ENCODE results near the gene CAV1. TPM values are rescaled to one million over a fixed set of nuclear protein-coding genes. Genes with fewer than 3 reads are reported as not detected.
A peak's percentile ranks its signal among the peaks of the same experiment; 100 is the strongest.
"Not testable (repeated sequence)": the region's sequence is repeated elsewhere in the genome, so short reads cannot be mapped to it uniquely, and the experiment has no call there.

The CAV1 gene
- 1.3 TPM for polyA plus RNA-seq (2013)

GRCh38 chr7:116524609-116525297 lies at the start of gene CAV1:
Gene CAV1, plus strand, starts transcription at chr7:116525036. Its CDS starts 27 bp downstream, at chr7:116525063.
- peak; percentile 29 to 73 (median 70) for DNase-seq
- Histone ChIP-seq H3K4me1 (ENCODE audit: control extremely low read depth in 1 of 4, control insufficient read depth in 4 of 4, insufficient read depth in 4 of 4, low read length in 3 of 4) (peaks cover 0 to 28% (median 22%) of the 10 kb centered on the region in 4 experiments), H3K27me3 (replicated peaks in 2 of 5; ENCODE audit: control insufficient read depth in 4 of 5, insufficient read depth in 5 of 5, low read length in 4 of 5) (peaks cover 13 to 63% (median 38%) of the 10 kb centered on the region in 5 experiments), H3K27ac (ENCODE audit: insufficient read depth in 1 of 2, low read depth in 1 of 2, low read length in 2 of 2, poor library complexity in 1 of 2, severe bottlenecking in 2 of 2) (no peak within 1 kb of the TSS), H3K36me3 (ENCODE audit: control insufficient read depth in 4 of 4, insufficient read depth in 4 of 4, low read length in 3 of 4) (no peaks in the 10 kb centered on the region), H3K4me3 (ENCODE audit: control insufficient read depth in 1 of 7, extremely low read depth in 1 of 7, insufficient read depth in 4 of 7, low read depth in 2 of 7, low read length in 6 of 7) (peak within 1 kb of the TSS; percentile 17 to 83 (median 54)), H3K9me3 (ENCODE audit: control extremely low read depth in 1 of 5, control insufficient read depth in 4 of 5, insufficient read depth in 2 of 5, low read depth in 1 of 5, low read length in 4 of 5) (no peaks in the 10 kb centered on the region)
- CTCF ChIA-PET: interaction anchor here (0.8 to 3.6 kb wide), 5 partner anchors 15 to 292 kb away, joined by 3 to 30 read pairs (median 4); no protein-coding TSS in a partner anchor
- POLR2A ChIA-PET: interaction anchor here (0.6 kb wide), 1 partner anchor 1202 kb away, joined by 3 read pairs; no protein-coding TSS in a partner anchor
- WGBS (ENCODE audit: insufficient coverage): 2% methylated on average over 30 of the region's 42 CpGs

GRCh38 chr7:116477625-116478024 lies 47.2 kb upstream of the CAV1 start:
- Histone ChIP-seq H3K27ac (ENCODE audit: insufficient read depth in 1 of 2, low read depth in 1 of 2, low read length in 2 of 2, poor library complexity in 1 of 2, severe bottlenecking in 2 of 2) (no peak overlapping the region), H3K36me3 (ENCODE audit: control insufficient read depth in 4 of 4, insufficient read depth in 4 of 4, low read length in 3 of 4) (no peaks in the 10 kb centered on the region), H3K4me1 (ENCODE audit: control extremely low read depth in 1 of 4, control insufficient read depth in 4 of 4, insufficient read depth in 4 of 4, low read length in 3 of 4) (no peaks in the 10 kb centered on the region), H3K9me3 (ENCODE audit: control extremely low read depth in 1 of 5, control insufficient read depth in 4 of 5, insufficient read depth in 2 of 5, low read depth in 1 of 5, low read length in 4 of 5) (peaks cover 0 to 2% (median 0%) of the 10 kb centered on the region in 5 experiments), H3K4me3 (ENCODE audit: control insufficient read depth in 1 of 7, extremely low read depth in 1 of 7, insufficient read depth in 4 of 7, low read depth in 2 of 7, low read length in 6 of 7) (no peak overlapping the region), H3K27me3 (replicated peaks in 2 of 5; ENCODE audit: control insufficient read depth in 4 of 5, insufficient read depth in 5 of 5, low read length in 4 of 5) (no peaks in the 10 kb centered on the region)
- no peak for DNase-seq
- ChIA-PET CTCF (no interaction called here), POLR2A (no interaction called here)
- WGBS (ENCODE audit: insufficient coverage): no CpG with 5 or more reads among the region's 1 CpG

GRCh38 chr7:116478834-116479233 lies 46.0 kb upstream of the CAV1 start:
- Histone ChIP-seq H3K4me1 (ENCODE audit: control extremely low read depth in 1 of 4, control insufficient read depth in 4 of 4, insufficient read depth in 4 of 4, low read length in 3 of 4) (no peaks in the 10 kb centered on the region), H3K9me3 (ENCODE audit: control extremely low read depth in 1 of 5, control insufficient read depth in 4 of 5, insufficient read depth in 2 of 5, low read depth in 1 of 5, low read length in 4 of 5) (peaks cover 0 to 2% (median 0%) of the 10 kb centered on the region in 5 experiments), H3K27me3 (replicated peaks in 2 of 5; ENCODE audit: control insufficient read depth in 4 of 5, insufficient read depth in 5 of 5, low read length in 4 of 5) (no peaks in the 10 kb centered on the region), H3K36me3 (ENCODE audit: control insufficient read depth in 4 of 4, insufficient read depth in 4 of 4, low read length in 3 of 4) (no peaks in the 10 kb centered on the region), H3K4me3 (ENCODE audit: control insufficient read depth in 1 of 7, extremely low read depth in 1 of 7, insufficient read depth in 4 of 7, low read depth in 2 of 7, low read length in 6 of 7) (no peak overlapping the region), H3K27ac (ENCODE audit: insufficient read depth in 1 of 2, low read depth in 1 of 2, low read length in 2 of 2, poor library complexity in 1 of 2, severe bottlenecking in 2 of 2) (no peak overlapping the region)
- ChIA-PET POLR2A (no interaction called here), CTCF (no interaction called here)
- WGBS (ENCODE audit: insufficient coverage): 100% methylated on average over 1 of the region's 2 CpGs
- DNase-seq: no peak

- DNase-seq: no peak
- 100% methylated on average over 1 of the region's 2 CpGs for WGBS (ENCODE audit: insufficient coverage)
- Histone ChIP-seq H3K27ac (ENCODE audit: insufficient read depth in 1 of 2, low read depth in 1 of 2, low read length in 2 of 2, poor library complexity in 1 of 2, severe bottlenecking in 2 of 2) (no peak overlapping the region), H3K4me3 (ENCODE audit: control insufficient read depth in 1 of 7, extremely low read depth in 1 of 7, insufficient read depth in 4 of 7, low read depth in 2 of 7, low read length in 6 of 7) (no peak overlapping the region), H3K36me3 (ENCODE audit: control insufficient read depth in 4 of 4, insufficient read depth in 4 of 4, low read length in 3 of 4) (no peaks in the 10 kb centered on the region), H3K4me1 (ENCODE audit: control extremely low read depth in 1 of 4, control insufficient read depth in 4 of 4, insufficient read depth in 4 of 4, low read length in 3 of 4) (no peaks in the 10 kb centered on the region), H3K9me3 (ENCODE audit: control extremely low read depth in 1 of 5, control insufficient read depth in 4 of 5, insufficient read depth in 2 of 5, low read depth in 1 of 5, low read length in 4 of 5) (no peaks in the 10 kb centered on the region), H3K27me3 (replicated peaks in 2 of 5; ENCODE audit: control insufficient read depth in 4 of 5, insufficient read depth in 5 of 5, low read length in 4 of 5) (no peaks in the 10 kb centered on the region)
- ChIA-PET CTCF (no interaction called here), POLR2A (interaction anchor here (0.7 kb wide), 1 partner anchor 808 kb away, joined by 3 read pairs; no protein-coding TSS in a partner anchor)
Measured at GRCh38 chr7:116483271-116483942, 41.4 kb upstream of the CAV1 start.

- H3K27ac ChIP-seq (ENCODE audit: insufficient read depth in 1 of 2, low read depth in 1 of 2, low read length in 2 of 2, poor library complexity in 1 of 2, severe bottlenecking in 2 of 2); H3K4me1 ChIP-seq (ENCODE audit: control extremely low read depth in 1 of 4, control insufficient read depth in 4 of 4, insufficient read depth in 4 of 4, low read length in 3 of 4); H3K27me3 ChIP-seq (replicated peaks in 2 of 5; ENCODE audit: control insufficient read depth in 4 of 5, insufficient read depth in 5 of 5, low read length in 4 of 5); H3K4me3 ChIP-seq (ENCODE audit: control insufficient read depth in 1 of 7, extremely low read depth in 1 of 7, insufficient read depth in 4 of 7, low read depth in 2 of 7, low read length in 6 of 7); POLR2A ChIA-PET; CTCF ChIA-PET; DNase-seq; H3K9me3 ChIP-seq (ENCODE audit: control extremely low read depth in 1 of 5, control insufficient read depth in 4 of 5, insufficient read depth in 2 of 5, low read depth in 1 of 5, low read length in 4 of 5); H3K36me3 ChIP-seq (ENCODE audit: control insufficient read depth in 4 of 4, insufficient read depth in 4 of 4, low read length in 3 of 4): not testable (repeated sequence)
- WGBS (ENCODE audit: insufficient coverage): 100% methylated on average over 1 of the region's 4 CpGs
Measured at GRCh38 chr7:116484389-116484788, 40.4 kb upstream of the CAV1 start.

GRCh38 chr7:116487907-116488521 lies 36.8 kb upstream of the CAV1 start:
- no peak overlapping the region for H3K4me3 ChIP-seq (ENCODE audit: control insufficient read depth in 1 of 7, extremely low read depth in 1 of 7, insufficient read depth in 4 of 7, low read depth in 2 of 7, low read length in 6 of 7)
- ChIA-PET CTCF (no interaction called here), POLR2A (no interaction called here)
- DNase-seq: no peak
- H3K4me1 ChIP-seq (ENCODE audit: control extremely low read depth in 1 of 4, control insufficient read depth in 4 of 4, insufficient read depth in 4 of 4, low read length in 3 of 4): no peaks in the 10 kb centered on the region
- H3K36me3 ChIP-seq (ENCODE audit: control insufficient read depth in 4 of 4, insufficient read depth in 4 of 4, low read length in 3 of 4): no peaks in the 10 kb centered on the region
- H3K9me3 ChIP-seq (ENCODE audit: control extremely low read depth in 1 of 5, control insufficient read depth in 4 of 5, insufficient read depth in 2 of 5, low read depth in 1 of 5, low read length in 4 of 5): no peaks in the 10 kb centered on the region
- 100% methylated on average over 1 of the region's 5 CpGs for WGBS (ENCODE audit: insufficient coverage)
- H3K27ac ChIP-seq (ENCODE audit: insufficient read depth in 1 of 2, low read depth in 1 of 2, low read length in 2 of 2, poor library complexity in 1 of 2, severe bottlenecking in 2 of 2): no peak overlapping the region
- no peaks in the 10 kb centered on the region for H3K27me3 ChIP-seq (replicated peaks in 2 of 5; ENCODE audit: control insufficient read depth in 4 of 5, insufficient read depth in 5 of 5, low read length in 4 of 5)

- Histone ChIP-seq H3K4me3 (ENCODE audit: control insufficient read depth in 1 of 7, extremely low read depth in 1 of 7, insufficient read depth in 4 of 7, low read depth in 2 of 7, low read length in 6 of 7) (no peak overlapping the region), H3K27ac (ENCODE audit: insufficient read depth in 1 of 2, low read depth in 1 of 2, low read length in 2 of 2, poor library complexity in 1 of 2, severe bottlenecking in 2 of 2) (no peak overlapping the region), H3K36me3 (ENCODE audit: control insufficient read depth in 4 of 4, insufficient read depth in 4 of 4, low read length in 3 of 4) (no peaks in the 10 kb centered on the region), H3K27me3 (replicated peaks in 2 of 5; ENCODE audit: control insufficient read depth in 4 of 5, insufficient read depth in 5 of 5, low read length in 4 of 5) (no peaks in the 10 kb centered on the region), H3K9me3 (ENCODE audit: control extremely low read depth in 1 of 5, control insufficient read depth in 4 of 5, insufficient read depth in 2 of 5, low read depth in 1 of 5, low read length in 4 of 5) (no peaks in the 10 kb centered on the region), H3K4me1 (ENCODE audit: control extremely low read depth in 1 of 4, control insufficient read depth in 4 of 4, insufficient read depth in 4 of 4, low read length in 3 of 4) (no peaks in the 10 kb centered on the region)
- no CpG with 5 or more reads among the region's 2 CpGs for WGBS (ENCODE audit: insufficient coverage)
- ChIA-PET POLR2A (no interaction called here), CTCF (no interaction called here)
- no peak for DNase-seq
Measured at GRCh38 chr7:116490351-116490750, 34.5 kb upstream of the CAV1 start.
